Osteocyte (in vitro differentiated cells): Measurements from ENCODE around the gene MEF2C. TPM values are rescaled to one million over a fixed set of nuclear protein-coding genes. Genes with fewer than 3 reads are reported as not detected.

Source experiments
- DNase-seq: peaks from one replicate; pipeline ENCODE4 v3.0.0; 2021; ENCODE audit warnings: mixed read lengths; ENCODE audit not compliant: unreplicated experiment; ENCODE audit errors: extremely low spot score
- H3K27ac Mint-ChIP-seq: one replicate; pipeline ENCODE4 v1.8.0; 2021; ENCODE audit warnings: mild to moderate bottlenecking, mixed read lengths; ENCODE audit not compliant: unreplicated experiment
- H3K27me3 Mint-ChIP-seq: one replicate; pipeline ENCODE4 v1.8.0; 2021; ENCODE audit warnings: mixed read lengths; ENCODE audit not compliant: unreplicated experiment
- H3K36me3 Mint-ChIP-seq: one replicate; pipeline ENCODE4 v1.8.0; 2021; ENCODE audit warnings: mixed read lengths; ENCODE audit not compliant: unreplicated experiment
- H3K4me1 Mint-ChIP-seq: one replicate; pipeline ENCODE4 v1.8.0; 2021; ENCODE audit warnings: mixed read lengths; ENCODE audit not compliant: unreplicated experiment
- H3K4me3 Mint-ChIP-seq: one replicate; pipeline ENCODE4 v1.8.0; 2021; ENCODE audit warnings: mild to moderate bottlenecking, moderate library complexity, mixed read lengths; ENCODE audit not compliant: unreplicated experiment
- H3K9me3 Mint-ChIP-seq: one replicate; pipeline ENCODE4 v1.8.0; 2021; ENCODE audit warnings: mixed read lengths; ENCODE audit not compliant: unreplicated experiment
- total RNA-seq: library from RNA; stranded (reverse); gene quantifications from 2 replicates; pipeline ENCODE4 v1.2.1, GENCODE V29; 2021
- TF ChIP-seq, protein P1 (sequence below): fragments of 200-600 bp; sonication (generic); IDR thresholded peaks from 2 replicates; pipeline ENCODE4 v1.5.0; 2021; ENCODE audit warnings: antibody characterized with exemption, mild to moderate bottlenecking, moderate library complexity

Gene MEF2C
- total RNA-seq, 1 donor from 2014 or later = 9.4 TPM

DNA sequence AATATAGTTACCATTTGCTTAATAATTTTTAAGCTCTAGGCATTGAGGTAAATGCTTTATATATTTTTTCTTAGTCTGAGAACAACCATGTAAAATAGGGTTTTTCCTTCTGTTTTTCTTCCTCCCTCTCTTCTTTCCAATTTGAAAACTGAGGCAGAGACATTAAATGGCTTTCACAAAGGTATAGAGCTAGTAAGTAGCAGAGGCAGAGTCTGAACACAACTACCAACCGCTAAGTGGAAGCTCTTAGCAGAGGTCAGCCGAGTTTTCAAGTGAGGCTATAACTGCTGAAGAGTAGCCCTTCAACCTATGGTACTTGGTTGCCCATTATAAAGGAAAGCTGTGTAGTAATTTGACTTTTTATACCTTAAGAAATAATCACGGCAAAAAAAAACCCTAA, 187.1 kb downstream of the MEF2C start:
- Mint-ChIP-seq H3K9me3 (no peaks in the 10 kb centered on the region), H3K4me3 (no peak overlapping the region), H3K4me1 (peaks cover 25% of the 10 kb centered on the region), H3K36me3 (no peaks in the 10 kb centered on the region), H3K27me3 (peaks cover 92% of the 10 kb centered on the region), H3K27ac (no peak overlapping the region)
- TF ChIP-seq, protein P1, sequence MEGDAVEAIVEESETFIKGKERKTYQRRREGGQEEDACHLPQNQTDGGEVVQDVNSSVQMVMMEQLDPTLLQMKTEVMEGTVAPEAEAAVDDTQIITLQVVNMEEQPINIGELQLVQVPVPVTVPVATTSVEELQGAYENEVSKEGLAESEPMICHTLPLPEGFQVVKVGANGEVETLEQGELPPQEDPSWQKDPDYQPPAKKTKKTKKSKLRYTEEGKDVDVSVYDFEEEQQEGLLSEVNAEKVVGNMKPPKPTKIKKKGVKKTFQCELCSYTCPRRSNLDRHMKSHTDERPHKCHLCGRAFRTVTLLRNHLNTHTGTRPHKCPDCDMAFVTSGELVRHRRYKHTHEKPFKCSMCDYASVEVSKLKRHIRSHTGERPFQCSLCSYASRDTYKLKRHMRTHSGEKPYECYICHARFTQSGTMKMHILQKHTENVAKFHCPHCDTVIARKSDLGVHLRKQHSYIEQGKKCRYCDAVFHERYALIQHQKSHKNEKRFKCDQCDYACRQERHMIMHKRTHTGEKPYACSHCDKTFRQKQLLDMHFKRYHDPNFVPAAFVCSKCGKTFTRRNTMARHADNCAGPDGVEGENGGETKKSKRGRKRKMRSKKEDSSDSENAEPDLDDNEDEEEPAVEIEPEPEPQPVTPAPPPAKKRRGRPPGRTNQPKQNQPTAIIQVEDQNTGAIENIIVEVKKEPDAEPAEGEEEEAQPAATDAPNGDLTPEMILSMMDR = no peak
- no peak for DNase-seq

DNA sequence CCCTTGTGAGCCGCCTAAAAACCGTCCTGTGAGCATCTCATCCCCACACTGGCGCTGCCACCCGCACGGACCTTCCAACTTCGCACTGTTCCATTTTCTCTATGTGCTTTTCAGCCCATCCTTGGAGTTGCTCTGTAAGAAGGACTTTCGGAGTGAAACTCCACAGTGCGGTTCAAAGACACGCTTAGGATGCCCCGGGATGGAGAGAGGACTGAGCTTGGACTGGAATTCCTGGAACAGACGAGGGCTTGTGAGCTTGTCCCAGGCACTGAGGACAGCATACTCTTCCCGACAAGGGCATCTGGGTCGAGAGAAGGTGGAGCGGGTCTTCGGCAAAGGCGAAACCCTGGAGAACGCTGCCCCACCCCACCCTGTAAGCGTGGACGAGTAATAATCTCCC, 187.8 kb downstream of the MEF2C start:
- Mint-ChIP-seq H3K27ac (no peak overlapping the region), H3K4me3 (no peak overlapping the region), H3K36me3 (no peaks in the 10 kb centered on the region), H3K9me3 (no peaks in the 10 kb centered on the region), H3K27me3 (peaks cover 94% of the 10 kb centered on the region), H3K4me1 (peaks cover 32% of the 10 kb centered on the region)
- DNase-seq = no peak
- TF ChIP-seq, protein P1 = no peak

DNA sequence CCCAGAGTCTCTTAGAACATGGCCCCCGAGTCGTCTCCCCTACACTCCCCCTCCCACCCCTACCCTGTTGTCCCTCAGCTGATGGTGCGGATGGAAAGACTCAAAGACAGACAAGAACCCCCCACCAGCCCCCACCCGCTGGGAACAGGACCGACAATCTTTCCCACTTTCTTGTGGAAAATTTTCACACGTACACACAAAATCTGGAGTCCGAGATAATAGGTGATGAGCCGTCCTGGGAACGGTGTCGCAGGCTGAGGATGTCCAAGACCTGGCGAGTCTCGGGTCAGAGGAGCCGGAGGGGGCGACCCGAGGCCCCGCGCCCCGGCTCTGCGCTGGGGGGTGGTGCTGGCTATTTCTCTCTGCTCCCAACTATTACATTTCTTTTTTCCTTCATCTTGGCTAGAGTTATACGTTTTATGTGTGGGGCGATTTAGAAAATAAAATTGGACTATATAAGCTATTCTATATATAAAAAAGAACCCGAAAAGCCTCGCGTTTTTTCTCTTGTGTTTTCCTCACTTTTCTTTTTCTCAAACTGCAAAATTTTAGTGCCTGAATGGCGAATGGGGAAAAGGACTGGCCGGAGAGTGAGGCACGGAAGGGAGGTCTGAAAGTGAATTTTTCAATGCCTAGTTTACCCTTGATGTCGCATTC, 188.8 kb downstream of the MEF2C start:
- Mint-ChIP-seq H3K36me3 (no peaks in the 10 kb centered on the region), H3K4me3 (no peak overlapping the region)
- TF ChIP-seq, protein P1 = no peak

DNA sequence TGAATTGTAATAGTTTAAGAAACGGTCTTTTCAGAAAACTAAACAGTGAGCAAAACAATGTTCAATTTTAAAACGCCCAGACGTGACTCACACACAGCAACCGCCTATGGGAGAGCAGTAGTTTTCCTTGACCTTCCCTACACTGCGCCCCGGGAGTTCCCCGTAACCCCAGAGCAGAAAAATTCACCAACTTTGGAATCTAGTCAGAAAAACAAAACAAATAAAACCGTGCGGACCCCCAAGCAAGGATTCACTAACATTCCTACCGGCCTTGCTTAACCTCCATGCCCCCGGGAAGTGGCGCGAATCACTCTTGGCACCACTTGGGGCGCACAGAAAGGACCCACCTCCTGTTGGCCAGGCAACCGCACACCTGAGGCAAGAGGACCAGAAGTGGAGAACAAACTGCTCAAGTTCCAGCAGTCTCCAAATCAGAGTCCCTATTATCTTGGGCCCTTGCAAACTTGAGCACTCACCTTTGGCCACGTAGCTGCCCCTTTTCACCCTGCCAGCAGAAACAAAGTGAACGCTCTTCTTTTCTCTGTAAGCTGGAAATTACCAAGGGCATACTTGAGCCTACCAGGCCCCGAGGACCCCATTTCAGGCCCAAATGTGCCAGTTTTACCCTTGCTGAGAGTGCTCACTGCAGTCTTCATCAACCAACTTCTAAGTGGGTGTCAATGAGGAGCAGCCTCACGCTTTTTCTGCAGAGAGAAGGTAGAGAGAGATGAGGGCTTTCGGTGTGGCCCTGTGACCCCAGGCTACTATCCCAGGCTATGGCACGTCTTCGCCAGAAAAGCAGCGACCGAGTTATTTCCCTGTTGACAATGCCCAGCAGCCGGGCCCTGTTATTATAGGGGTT, 189.7 kb downstream of the MEF2C start:
- H3K27me3 Mint-ChIP-seq = peaks cover 95% of the 10 kb centered on the region
- no peak for DNase-seq
- no peaks in the 10 kb centered on the region for H3K36me3 Mint-ChIP-seq
- no peak overlapping the region for H3K27ac Mint-ChIP-seq
- TF ChIP-seq, protein P1 = no peak
- H3K4me3 Mint-ChIP-seq = no peak overlapping the region
- H3K9me3 Mint-ChIP-seq = no peaks in the 10 kb centered on the region
- peaks cover 36% of the 10 kb centered on the region for H3K4me1 Mint-ChIP-seq

More for the DNA sequence above, 188.8 kb downstream of the MEF2C start:
- H3K4me1 Mint-ChIP-seq = peaks cover 36% of the 10 kb centered on the region
- no peaks in the 10 kb centered on the region for H3K9me3 Mint-ChIP-seq
- DNase-seq = no peak
- H3K27ac Mint-ChIP-seq = no peak overlapping the region
- H3K27me3 Mint-ChIP-seq = peaks cover 94% of the 10 kb centered on the region
